Activated CD4-positive, alpha-beta T cell treated with anti-CD3 and anti-CD28 coated beads, Interleukin-2, amount 50 U/mL, for 4 hours (primary cell): ENCODE measurements around the gene EHD2.
"Not testable (repeated sequence)": the region's sequence is repeated elsewhere in the genome, so short reads cannot be mapped to it uniquely, and the experiment has no call there.

Experiments
- DNase-seq, 2 experiments: peaks; one replicate each; pipeline ENCODE4 v3.0.0-alpha.2; 2020

EHD2 gene

DNA sequence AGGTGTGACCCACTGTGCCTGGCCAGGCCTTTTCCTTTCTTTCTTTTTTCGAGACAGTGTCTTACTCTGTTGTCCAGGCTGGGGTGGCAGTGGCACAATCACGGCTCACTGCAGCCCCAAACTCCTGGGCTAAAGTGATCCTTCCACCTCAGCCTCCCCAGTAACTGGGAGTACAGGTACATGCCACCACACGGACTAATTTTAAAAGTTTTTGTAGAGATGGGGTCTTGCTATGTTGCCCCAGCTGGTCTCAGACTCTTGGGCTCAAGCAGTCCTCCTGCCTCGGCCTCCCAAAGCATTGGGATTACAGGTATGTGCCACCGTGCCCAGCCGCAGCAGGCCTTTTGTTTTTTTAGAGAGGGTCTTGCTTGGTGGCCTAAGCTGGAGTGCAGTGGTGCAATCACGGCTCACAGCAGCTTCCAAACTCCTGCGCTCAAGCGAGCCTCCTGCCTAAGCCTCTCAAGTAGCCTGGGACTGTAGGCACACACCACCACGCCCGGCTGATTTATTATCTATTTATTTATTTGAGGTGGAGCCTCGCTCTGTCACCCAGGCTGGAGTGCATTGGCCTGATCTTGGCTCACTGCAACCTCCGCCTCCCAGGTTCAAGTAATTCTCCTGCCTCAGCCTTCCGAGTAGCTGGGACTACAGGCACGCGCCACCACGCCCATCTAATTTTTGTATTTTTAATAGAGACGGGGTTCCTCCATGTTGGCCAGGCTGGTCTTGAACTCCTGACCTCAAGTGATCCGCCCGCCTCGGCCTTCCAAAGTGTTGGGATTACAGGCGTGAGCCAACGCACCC lies 64.2 kb downstream of the EHD2 start:
- not testable (repeated sequence) for DNase-seq

DNA sequence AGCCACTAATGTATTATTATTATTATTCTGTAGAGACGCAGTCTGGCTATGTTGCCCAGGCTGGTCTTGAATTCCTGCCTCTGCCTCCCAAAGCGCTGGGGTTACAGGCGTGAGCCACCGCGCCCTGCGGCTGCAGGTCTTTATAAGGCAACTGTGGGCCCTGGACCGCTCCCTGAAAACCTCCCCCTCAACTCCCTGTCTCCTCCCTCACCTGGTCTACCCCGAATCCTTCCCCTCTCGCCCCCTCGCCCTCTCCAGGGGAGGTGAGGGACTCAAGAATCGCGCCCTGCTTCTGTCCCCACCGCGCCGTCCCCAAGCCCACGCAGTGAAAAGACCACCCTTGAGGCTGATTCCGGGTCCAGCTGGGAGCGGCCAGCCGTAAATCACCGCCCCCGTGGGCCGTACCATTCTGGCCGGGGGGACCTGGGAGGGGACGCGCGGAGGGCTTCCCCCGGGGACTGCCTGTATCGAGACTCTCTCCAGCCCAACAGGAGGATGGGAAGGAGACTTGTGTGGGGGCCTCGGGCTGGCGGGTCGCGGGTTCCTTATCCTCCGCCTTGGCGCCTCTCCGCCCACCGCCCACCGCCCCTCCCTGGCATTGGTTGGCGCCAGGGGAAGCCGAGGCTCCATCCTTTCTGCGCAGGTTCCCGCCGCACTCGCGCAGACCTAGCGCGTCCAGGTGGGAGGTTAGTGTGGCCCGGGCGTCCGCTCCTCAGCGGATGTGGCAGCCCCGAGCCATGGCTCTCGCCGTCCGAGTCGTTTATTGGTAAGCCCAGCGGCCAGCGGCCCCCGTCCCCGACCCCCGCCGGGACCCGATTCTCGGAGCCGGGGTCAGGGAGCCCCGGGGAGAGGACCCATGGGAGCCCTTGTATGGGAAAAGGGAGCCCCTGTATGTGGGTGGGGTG lies 65.1 kb downstream of the EHD2 start, which contains the start of gene SELENOW:
Gene SELENOW (plus strand): TSS at position 655 of the 905 bp plus-strand sequence. CDS start 83 bp downstream, at position 738.
- peak; percentile 65 to 69 for DNase-seq

DNA sequence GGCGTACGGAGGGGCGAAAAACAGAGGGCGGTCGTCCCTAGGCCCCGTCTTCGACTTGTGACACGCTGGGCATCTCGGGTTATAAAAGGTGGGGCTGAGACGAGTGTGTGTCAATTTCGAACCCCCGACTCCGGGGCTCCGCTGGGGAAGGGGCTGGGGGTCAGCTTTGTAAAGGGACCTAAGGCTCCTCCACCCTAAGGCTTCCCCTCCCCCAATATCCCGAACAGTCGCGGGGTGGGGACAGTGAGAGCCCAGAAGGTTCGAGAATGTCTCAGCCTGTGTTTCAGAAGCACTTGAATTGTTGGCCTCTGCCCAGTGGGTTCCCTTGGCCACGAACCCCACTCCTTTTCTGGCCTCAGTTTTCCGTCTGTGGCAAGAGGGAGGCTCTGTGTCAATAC lies 65.7 kb downstream of the EHD2 start:
- DNase-seq: no peak

DNA sequence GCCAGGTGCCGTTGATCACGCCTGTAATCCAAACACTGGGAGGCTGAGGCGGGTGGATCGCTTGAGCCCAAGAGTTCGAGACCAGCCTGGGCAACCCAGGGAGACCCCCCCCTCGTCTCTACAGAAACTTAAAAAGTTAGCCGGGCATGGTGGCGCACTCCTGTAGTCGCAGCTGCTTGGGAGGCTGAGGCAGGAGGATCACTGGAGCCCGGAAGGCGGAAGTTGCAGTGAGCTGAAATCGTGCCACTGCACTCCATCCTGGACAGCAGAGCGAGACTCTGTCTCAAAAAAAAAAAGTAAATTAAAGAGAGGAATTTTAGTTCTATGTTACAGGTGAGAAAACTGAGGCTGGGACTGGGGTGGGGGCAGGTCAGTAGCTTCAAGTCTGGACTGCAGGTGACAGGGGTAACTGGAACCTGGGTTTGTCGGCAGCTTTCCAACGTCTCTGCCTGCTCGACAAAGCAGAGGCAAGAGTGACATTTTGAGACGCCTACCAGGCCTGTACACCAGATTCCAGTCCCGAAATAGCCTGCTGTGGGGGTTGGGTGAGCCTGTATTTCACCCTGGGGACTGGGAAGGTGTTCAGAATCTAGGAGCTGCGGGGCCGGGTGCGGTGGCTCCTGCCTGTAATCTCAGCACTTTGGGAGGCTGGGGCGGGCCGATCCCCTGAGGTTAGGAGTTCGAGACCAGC lies 66.4 kb downstream of the EHD2 start:
- DNase-seq: no peak

DNA sequence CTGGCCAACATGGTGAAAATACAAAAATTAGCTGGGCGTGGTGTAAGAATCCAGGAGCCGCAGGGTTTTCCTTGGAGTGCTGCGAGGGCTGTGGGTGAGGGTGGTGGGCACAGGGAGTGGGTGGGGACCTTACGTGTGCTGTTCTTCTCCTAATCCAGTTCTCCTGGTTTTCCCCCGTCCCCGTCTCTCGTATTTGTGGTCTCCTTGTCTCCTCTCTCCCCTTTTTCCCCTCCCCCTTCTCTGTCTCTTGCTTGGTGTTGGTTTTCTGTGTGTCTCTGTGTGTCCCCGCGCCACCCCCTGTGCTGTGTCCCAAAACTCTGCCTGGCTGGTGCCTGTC lies 67.0 kb downstream of the EHD2 start:
- no peak for DNase-seq

DNA sequence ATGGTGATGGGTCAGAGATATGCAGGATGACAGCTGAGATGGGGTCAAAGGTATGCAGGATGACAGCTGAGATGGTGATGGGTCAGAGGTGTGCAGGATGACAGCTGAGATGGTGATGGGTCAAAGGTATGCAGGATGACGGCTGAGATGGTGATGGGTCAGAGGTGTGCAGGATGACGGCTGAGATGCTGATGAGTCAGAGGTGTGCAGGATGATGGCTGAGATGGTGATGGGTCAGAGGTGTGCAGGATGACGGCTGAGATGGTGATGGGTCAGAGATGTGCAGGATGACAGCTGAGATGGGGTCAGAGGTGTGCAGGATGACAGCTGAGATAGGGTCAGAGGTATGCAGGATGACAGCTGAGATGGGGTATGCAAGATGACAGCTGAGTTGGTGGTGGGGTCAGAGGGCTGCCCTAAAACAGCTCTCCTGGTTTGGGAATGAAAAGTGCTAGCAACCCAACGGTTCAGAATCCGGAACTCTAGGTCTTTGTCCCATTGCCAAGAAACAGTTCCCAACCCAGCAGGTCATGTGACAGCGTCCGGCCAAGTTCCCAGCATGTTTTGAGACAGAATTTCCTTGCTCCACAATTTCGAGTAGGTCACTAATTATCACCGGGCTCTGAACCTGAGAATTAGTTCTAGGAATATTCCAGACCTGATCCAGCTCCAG lies 68.5 kb downstream of the EHD2 start:
- DNase-seq: no peak

DNA sequence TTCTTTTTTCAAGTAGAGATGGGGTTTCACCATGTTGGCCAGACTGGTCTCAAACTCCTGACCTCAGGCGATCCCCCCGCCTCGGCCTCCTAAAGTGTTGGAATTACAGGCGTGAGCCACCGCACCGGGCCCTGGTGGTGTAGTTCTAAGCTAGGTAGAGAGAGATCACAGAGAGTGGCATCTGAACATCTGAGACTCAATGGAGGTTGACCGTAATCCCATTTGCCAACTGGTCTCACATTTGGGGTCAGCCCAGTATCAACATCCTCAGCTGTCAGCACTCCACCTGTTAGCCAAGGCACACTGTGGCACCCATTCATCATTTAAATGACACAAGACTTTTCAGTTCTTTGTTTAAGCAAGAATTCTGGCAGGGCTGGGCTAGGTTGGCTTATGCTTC lies 73.3 kb downstream of the EHD2 start:
- DNase-seq: no peak

DNA sequence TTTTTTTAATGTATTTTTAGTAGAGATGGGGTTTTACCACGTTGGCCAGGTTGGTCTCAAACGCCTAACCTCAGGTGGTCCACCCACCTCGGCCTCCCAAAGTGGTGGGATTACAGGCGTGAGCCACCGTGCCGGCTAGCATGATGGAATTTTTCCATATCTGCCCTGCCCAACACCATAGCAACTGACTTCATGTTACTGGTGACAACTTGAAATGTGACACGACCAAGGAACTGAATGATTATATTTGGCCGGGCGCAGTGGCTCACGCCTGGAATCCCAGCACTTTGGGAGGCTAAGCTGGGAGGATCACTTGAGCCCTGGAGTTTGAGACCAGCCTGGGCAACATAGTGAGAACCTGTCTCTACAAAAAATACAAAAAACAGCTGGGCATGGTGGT lies 74.1 kb downstream of the EHD2 start:
- DNase-seq: not testable (repeated sequence)

DNA sequence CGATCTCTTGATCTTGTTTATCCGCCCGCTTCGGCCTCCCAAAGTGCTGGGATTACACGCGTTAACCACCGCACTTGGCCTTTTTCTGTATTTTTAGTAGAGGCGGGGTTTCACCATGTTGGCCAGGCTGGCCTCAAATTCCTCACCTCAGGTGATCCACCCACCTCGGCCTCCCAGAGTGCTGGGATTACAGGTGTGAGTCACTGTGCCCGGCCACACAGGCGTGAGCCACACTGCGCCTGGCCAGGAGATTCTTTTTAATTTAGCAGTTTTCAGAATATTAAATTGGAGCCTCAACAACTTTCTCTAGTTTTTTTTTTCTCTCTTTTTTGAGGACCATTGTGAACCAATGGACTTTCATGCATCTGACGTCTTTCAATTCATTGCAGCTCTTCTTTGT lies 76.6 kb downstream of the EHD2 start:
- not testable (repeated sequence) for DNase-seq

DNA sequence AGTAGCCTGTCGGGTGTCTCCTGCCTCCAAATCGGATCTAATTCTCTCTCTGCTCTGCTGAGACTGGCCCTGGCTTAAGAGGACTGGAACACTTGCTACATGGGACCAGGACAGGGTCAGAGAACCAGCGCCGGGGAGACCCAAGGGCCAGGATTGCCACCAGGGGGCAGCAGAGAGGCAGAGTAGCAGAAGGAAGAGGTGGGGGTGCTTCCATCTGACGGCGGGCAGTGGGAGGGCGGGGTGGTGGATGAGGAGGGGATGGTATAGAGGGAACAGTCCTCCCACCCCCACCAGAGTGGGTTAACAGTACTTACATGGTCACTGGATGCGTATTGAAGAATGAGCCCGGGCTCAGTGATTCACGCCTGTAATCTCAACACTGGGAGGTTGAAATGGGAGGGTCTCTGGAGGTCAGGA lies 77.2 kb downstream of the EHD2 start:
- DNase-seq: peak; percentile 82 to 84

DNA sequence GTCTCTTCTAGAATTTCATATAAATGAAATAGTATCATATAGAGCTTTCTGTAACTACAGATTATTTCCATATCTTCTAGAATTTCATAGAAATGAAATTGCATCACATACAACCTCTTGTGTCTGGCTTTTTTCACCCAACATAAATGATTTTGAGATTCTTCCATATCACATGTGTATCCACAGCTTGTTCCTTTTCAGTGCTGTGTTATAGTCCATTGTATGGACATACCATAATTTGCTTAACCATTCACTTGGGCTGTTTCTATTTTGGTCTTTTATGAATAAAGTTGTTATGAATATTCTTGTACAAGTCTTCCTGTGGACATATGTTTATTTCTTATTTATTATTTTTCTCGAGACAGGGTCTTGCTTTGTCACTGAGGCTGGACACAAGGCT lies 79.4 kb downstream of the EHD2 start:
- DNase-seq: no peak
